Inflammatory macrophage (primary cell): ENCODE data around the gene SPATS2L.

Experiments used
- DNase-seq, 2 donors: peaks; one replicate each; pipeline ENCODE4 v3.0.0-alpha.2; 2020 to 2022

The SPATS2L gene

DNA sequence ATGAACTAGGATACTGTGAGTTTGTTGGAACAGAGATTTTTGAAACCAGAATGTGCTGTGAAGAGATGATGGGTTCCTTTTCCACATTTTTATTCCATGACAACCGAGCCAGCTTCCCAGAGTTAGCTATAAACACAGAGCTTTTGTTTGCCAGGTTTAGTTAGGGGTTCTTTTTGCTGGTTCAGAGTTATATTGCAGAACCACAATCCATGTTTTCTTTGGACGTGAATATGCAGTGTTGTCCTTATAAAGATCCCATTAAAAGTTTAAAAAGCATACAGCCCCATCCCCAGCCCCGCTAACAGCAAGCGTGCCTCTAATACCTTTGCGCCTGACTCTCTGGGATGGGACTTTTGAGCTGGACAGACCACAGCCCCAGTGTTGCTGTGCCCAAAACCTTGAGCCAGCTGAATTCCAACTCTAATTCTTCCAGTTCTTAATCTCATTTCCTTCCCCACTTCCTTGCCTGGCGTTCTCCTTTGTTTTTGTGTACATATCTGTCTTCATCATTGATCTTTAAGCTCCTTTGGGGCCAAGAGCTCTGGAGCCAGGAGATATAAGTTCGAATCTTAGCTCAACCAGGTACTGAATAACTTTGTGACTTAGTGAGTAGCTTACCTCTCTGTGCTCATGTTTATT, 72.3 kb downstream of the SPATS2L start:
- no peak for DNase-seq

DNA sequence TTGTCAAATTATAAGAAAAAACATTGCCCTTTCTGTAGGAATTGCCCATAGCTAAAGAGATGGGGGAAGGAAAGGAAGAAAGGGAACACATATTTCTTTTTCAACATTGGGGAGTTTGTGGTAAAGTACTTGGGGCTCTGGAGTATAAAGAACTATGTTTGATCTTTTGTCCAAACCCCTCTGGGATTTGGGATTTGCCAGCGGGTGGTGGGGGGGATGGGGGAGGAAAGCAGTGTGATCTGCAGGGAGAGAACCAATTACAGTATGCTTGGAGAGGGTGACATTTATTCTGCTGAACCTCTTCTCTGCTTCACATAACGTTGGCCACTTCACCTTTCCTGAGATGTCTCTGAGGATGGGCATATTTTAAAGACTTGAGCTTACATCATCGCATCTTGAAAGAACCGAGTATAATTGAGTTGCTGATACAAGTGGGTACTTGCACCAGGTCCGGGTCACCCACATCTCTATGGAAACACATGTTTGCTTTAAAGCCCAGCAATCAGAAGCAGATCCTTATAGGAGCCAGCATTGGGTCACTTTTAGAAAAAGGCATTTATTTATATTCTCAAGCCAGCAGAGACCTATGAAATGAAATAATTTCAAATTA, 73.1 kb downstream of the SPATS2L start:
- no peak for DNase-seq

DNA sequence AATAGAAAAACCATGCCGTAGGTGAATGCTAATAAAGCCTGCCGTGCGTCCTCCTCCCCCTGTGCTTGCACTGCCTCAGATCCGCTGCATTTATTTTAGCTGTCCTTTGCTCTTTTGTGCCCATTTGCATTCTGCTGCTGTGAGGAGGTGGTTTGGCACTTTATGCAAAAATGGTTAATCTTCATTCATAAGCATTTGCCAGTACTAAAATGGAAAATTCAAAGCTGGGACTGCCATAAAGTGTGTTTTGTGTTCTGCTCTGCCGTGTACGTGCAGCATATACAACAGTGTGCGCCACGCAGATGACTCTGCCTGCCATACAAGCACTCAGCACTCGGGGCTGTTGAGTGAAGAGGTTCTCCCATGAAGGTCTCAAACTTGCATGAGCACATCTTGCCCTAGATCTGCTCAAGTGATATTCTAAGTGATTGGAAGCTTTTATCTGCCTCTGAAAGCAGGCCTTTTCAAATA, 73.6 kb downstream of the SPATS2L start:
- no peak for DNase-seq

DNA sequence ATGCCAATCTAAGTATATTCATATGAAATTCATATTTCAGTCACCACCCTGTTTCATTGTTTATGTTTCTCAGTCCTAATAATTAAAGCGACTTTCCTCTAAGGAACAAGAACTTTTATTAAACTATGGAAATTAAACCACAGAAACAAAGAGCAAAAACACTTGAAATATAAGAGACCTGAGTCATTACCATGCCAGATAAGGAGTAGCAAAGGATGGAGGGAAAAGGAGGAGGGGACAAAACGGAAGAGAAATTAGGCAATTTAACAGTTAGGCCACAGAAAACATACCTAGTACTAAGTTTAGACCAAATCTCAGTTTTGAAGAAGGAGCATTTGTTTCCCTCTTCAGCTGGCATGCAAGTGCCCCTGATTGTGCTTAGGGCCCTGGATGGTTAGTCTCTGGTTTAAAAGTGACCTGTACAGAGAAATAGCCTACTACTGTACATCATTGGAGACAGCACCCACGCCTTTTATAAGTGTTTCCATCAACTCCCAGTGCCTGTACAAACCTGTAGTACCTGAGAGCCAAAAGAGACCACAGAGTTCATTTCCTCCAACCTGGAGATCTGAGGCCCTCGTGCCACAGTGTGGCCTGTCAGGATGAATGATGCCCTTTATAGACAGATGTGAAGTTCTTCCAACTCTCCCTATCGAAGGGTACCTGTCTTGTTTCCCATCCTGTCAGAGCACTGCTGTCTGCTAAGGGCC, 74.5 kb downstream of the SPATS2L start:
- DNase-seq: no peak

DNA sequence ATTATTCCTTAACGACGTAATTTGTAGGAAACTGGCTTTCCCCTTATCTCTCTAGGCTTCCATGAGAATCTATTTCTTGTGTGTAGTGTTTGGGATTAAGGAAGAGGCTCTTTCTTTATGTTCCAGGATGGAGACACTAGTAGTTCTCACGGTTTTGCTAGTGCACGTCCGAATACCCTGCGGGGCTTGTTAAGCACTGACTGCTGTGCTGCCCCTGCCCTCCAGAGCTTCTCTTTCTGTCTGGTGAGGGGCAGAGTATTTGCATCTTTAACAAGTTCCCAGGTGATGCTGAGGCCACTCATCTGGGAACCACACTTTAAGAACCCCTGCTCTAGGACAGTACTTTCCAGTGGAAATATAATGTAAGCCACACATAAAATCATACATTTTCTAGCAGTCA, 76.4 kb downstream of the SPATS2L start:
- DNase-seq: no peak

DNA sequence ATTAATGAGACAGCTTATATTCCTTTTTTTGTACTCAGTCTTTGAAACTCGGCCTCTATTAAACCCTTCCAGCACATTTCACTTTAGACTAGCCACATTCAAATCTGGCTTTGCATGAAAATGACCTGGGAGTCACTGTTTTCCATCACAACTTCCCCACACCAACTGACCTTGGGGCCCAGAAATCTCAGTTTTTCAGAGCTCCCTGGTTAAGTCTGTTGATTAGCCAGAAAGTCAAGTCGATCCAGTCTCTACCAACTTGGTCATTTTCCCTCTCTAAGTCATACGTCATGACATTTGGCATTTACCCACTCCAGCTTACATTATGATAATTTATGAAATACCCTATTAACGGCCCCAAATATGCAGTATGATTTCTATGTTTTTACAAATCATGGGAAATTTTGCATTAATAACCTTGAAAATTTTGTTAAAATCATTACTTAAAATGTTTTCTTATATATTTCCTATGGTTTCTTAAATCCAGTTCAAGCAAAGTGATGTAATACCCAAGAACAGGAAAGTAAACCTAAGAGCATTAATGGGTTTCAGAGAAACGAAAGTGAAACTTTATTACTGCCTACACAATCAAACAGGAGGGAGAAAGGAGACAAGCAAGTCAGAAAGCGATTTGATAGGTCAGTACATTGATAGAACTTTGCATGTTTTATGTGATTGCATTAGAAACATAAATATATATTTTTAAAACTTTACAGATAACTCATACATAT, 77.1 kb downstream of the SPATS2L start:
- DNase-seq: peak in 1 of 2 donors; percentile 54

DNA sequence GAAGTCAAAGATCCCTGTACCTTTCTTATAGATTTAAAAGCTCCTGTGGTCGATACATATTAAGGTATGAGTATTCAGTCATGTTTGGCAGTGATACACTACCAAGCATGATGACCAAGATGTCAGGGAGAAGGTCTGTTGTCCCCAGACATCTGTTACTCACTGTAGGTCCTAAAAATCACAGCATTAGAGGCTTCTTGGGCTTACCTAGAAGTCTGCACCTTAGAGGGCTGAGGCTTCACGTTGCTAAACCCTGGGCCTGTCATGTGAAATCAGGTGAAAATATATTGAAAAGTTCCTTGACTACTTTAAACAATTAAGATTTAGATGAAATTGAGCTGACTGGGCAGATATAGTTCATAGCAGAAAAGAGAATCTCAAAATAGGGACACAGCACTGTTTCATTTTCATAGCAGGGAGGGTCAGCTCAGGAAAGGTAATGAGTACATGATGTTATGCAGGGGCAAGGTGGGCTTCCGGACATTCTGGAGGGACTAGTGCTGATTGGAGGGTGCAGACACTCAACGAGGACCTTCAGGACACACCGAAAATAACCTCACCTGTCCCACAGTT, 78.7 kb downstream of the SPATS2L start:
- no peak for DNase-seq

DNA sequence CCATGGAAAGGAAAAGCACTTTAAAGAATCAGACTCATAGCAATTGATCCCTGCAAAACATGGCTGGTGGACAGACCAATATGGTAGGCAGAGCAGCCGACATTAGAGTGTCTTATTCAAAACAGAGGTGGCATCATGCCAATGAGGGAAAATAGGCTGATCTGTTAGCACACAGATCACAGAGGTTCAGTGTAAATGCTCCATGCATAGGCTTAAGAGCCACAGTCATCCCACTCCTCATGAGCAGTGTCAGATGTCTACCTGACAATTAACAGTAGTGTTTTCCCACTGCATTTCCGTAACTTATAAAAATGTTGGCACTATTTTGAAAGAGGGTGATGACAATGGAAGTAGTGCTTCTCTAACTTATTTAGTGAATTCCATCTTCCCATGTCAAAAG, 86.7 kb downstream of the SPATS2L start:
- no peak for DNase-seq

DNA sequence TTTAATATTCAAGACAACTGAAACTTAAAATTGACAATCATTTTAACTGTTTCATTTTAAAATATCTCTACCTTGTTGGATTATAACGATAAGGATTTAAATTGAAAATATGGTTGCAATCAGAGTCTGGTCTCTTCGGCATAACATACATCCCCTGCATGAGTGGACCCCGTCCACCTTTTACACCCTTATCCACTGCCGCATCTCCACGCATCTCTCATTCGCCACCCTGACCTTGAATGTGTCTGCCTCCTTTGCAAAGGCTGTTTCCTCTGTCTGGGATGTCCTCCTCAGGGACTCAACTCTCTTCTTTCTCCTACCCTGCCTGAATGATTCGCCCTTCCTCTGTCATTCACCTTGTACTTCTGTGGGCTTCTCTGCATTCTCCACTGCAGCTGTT, 87.6 kb downstream of the SPATS2L start:
- no peak for DNase-seq

DNA sequence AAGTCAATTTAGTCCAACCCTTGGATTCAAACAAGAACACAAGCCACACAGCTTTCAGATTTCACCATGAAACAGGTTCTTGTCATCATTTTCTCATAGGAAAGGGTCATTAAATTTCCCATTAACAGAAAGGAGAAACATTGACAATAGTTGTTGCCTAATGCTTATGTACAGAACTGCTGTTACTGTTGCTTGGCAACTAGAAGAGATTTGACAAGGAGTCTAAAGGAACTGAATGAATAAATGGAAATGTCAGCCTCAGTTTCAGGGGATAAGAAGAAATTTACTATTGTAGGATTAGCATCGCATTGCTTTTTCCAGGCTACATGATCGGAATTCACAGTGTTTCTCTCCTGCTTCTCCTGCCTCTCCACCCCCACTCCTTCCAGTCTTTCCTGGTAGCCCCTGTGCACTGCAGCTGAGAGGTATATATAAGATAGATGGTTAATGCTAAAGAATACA, 90.3 kb downstream of the SPATS2L start:
- DNase-seq: peak in 1 of 2 donors; percentile 45

DNA sequence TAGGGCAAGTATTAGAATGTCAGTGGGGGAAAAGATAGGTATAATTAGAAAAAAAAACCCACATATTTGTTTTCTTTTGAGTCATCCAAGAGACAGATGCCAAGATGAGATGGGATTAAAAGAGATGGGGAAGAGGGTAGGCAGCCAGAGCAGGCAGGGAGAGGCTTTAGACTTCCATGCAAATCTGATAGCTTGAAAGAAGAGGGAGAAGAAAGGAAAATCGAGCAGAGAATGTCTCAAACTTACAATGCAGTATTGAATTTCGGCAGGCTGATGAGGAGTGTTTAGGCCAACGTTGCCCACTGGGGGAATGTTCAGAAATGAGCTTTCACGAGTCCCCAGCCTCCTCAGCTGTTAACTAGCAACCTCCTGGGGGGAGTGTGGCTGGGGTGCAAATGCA, 91.3 kb downstream of the SPATS2L start:
- no peak for DNase-seq

DNA sequence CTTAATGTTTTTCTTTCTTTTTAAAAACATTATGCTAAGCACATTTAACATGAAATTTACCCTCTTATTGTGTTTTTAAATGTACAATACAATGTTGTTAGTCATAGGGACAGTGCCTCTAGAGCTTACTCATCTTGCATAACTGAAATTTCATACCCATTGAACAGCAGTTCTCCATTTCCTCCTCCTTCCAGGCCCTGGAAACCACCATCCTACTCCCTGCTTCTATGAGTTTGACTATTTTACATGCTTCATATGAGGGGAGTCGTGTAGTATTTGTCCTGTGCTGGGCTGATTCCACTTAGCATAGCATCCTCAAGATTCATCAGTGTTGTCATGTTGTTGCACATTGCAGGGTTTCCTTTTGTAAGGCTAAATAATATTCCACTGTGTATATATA, 92.6 kb downstream of the SPATS2L start:
- peak; percentile 17 to 44 for DNase-seq

DNA sequence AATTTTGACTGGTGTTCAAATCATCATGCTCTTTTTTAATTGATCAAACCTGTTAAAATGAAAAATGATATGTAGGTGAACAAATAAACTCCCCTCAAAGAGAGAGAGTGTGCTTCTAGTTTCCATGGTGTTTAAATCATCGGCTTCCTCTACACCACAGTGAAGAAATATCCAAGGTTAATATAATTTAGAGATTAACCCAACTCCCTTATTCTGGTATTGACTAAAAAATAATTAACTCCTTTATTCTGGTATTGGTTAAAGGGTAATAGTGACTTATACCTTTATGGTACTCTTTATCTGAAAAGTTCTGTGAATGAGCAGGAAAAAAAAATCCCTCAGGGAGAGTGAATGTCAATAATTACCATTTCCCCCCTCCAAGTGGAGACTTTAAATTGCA, 93.1 kb downstream of the SPATS2L start:
- DNase-seq: no peak

DNA sequence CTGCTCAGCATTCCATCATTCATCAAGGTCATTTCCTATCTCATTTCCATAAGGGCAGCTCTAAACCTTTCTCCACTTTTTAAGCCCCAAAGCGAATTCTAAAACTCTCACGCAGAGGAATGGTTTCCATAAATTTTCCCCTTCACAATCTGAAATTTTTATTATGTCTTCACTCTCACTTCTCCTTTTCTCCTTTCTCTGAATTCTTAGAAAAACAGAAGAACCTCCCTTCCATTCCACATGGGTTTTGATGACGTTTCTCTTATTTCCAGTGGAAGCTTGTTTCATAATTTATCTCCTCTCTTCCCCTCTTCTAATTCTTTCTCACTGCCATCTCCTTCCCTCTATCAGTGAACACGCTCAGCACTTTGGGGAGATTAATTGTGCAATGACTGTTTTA, 97.3 kb downstream of the SPATS2L start:
- peak; percentile 46 to 86 for DNase-seq

DNA sequence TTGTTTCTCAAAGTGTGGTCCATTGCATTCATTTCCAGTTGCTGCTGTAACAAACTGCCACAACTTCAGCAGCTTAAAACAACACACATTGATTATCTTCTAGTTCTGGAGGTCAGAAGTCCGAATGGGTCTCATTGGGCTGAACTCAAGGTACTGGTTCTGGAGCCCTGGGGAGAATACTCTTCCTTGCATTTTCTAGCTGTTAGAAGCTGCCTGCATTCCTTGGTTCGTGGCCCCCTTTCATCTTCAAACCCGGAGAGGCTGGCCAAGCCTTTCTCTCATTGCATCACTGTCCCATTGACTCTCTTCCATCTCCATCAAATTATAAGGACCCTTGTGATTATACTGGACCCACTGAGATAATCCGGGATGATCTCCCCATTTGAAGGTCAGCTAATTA, 98.1 kb downstream of the SPATS2L start:
- no peak for DNase-seq

DNA sequence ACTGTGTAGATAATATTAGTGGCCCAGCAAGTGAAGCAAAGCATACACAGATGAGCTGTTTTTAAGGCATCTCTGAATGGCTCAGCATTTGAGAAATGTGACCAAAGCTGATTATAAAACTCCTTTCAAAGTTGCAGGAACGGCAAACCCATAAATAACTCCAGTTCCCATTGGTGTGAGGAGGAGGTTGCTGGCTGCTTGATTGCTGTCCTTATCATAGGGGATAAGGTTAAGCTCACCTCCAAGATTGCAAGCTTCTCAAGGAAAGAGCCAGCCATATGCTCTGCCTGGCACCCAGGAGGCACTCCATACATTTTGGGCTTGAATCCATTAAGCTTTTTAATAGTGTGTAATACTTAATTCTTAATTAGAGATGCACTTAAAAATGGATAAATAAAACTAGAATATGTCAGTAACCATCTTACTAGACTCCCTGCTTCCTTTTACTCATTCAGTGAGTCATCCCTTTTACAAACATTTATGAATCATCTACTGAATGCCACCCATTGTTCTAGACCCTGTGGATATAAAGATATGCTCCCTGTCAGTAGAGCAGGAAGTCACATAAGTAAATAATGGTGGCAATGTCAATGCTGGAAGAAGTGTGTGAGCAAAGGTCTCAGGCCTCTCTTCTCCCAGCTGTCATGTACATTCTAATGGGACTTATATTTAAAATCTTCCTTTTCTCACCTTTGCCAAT, 99.3 kb downstream of the SPATS2L start:
- peak; percentile 34 to 61 for DNase-seq

DNA sequence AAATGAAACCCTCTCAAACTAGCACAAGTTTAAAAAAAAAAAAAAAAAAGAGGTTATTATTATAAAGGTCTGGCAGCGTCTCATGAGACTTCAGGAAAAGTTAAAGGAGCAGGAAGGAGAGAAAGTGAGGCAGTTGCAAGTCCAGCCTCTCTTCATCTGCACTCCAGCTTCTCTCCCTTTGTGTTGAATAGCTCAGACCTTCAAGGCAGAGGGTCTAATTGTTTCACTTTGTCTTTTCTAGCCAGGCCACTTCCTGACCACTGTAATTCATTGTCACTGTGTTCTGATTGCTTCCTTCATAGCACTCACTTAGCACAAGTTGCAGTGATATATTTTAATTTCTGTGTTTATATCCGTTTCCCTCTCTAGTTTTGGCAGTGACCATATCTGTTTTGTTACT, 99.9 kb downstream of the SPATS2L start:
- DNase-seq: no peak

DNA sequence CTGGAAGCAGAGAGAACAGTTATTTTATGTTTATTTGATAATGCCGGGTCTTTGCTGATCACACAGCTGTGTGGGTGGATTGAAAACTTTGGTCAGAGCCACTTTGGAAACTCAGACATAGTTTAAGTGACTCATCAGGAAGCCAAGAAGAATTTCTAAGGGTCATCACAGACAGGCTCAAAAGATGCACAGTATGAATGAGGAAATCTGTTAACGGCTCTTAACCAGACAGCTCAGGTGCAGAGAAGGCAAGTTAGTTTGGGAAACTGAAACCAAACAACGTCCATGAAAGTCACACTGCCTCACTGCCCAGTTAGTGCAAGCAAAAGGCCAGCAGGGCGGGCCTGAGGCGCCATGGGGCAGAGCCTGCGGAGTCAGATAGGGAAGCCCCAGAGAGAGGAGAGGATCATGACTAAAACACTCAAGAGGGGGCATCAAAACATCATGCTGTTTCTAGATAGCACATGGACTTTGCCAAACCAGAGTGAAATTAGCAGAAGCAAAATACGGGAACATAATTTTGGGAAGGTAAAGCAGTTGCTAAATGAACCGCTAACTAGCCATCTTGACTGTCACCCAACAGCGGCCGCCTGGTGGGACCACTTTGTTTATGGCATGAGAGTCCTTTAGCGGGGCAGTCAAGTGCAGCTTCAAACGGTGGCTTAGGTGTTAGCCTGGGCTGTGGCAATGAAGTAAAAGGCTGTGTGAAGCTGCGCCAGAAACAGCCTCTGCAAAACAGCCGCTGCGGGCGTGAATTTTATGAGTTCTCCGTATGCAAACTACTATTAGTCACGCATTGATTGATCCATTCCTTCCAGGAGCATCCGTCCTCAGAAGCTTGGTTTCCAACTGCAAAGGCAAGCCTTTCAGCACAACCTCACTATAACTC, 102.2 kb downstream of the SPATS2L start:
- DNase-seq: peak; percentile 28 to 35

DNA sequence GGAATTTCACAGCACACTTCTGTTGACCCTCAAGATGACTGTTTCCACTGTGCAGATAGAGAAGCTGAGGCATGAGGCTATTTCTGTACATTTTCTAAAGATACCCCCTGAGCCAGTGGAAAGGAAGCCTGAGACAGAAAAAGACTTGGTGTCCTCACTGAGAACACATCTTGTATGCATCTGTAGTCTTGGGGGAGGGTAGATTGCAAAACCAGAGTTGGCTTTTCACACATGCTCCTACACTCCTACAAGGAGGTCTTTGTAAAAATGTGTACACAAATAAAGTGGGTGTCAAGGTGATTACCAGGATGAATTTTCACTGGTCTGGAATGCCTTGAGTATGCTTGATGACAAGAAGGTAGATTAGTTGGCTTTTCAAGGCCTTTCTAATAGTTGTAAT, 105.3 kb downstream of the SPATS2L start:
- no peak for DNase-seq

DNA sequence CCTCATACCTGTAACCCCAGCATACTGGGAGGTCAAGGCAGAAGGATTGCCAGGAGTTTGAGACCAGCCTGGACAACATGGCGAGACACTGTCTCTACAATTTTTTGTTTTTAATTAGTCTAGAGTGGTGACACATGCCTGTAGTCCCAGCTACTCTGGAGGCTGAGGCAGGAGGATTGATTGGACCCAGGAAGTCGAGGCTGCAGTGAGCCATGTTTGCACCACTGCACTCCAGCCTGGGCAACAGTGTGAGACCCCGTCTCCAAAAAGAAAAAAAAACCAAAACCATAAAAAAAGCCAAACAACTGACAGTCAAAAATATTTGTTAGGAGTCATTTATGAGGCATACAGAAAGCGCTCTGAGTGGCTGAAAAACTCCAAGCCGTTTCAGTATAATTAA, 107.9 kb downstream of the SPATS2L start:
- DNase-seq: no peak

DNA sequence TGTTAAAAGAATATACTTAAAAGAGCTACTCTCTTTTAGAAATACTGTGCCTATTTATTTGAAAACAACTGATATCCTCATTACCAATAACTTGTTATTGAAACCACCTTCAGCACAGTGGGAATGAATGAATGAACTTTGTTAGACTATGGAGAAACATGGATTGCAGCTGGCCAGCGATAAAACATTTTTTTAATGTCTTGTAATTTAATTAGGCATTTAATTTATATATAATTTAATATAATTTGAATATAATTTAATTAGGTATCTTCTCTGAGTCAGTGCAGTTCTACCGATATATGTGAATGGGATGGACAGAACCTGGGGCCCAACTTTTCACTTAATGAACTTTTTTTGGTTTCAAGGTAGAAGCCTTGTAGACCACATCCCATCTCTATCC, 109.0 kb downstream of the SPATS2L start:
- DNase-seq: no peak
